HepG2 (cell line): ENCODE data around the gene BICRA. TPM values are rescaled to one million over a fixed set of nuclear protein-coding genes. Genes with fewer than 3 reads are reported as not detected.

ENCODE experiments used
- DR1 ChIP-seq: sonication (generic); formaldehyde crosslinking; IDR thresholded peaks from 2 replicates; pipeline ENCODE4 v1.8.0; 2021; ENCODE audit warnings: mild to moderate bottlenecking, missing genetic modification reagents, inconsistent platforms
- ELF1 ChIP-seq: sonication (generic); formaldehyde crosslinking; IDR thresholded peaks from 2 replicates; pipeline ENCODE4 v1.4.0; 2020; ENCODE audit warnings: missing genetic modification reagents
- FOXC1 ChIP-seq: sonication (generic); formaldehyde crosslinking; IDR thresholded peaks from 2 replicates; pipeline ENCODE4 v1.8.0; 2022; ENCODE audit warnings: mild to moderate bottlenecking, missing genetic modification reagents, borderline replicate concordance
- GABPA ChIP-seq, 2 experiments: IDR thresholded peaks; 2 replicates each; pipeline ENCODE4 v1.6.1; 2011 to 2016; ENCODE audit warnings: low read depth in 2 of 2, low read length in 1 of 2, missing biosample characterization in 1 of 2, missing genetic modification characterization in 1 of 2
- GATA4 ChIP-seq: sonication (generic); IDR thresholded peaks from 2 replicates; pipeline ENCODE4 v1.6.1; 2016; ENCODE audit warnings: antibody characterized with exemption, low read depth, borderline replicate concordance
- HOMEZ ChIP-seq: IDR thresholded peaks from 2 replicates; pipeline ENCODE4 v1.6.1; 2016; ENCODE audit warnings: low read depth
- MTERF4 ChIP-seq: sonication (generic); formaldehyde crosslinking; IDR thresholded peaks from 2 replicates; pipeline ENCODE4 v1.8.0; 2023; ENCODE audit warnings: mild to moderate bottlenecking, missing genetic modification reagents
- PHF5A ChIP-seq: IDR thresholded peaks from one replicate; pipeline ENCODE4 v1.6.1; 2018; ENCODE audit warnings: low read depth, missing genetic modification reagents; ENCODE audit not compliant: unreplicated experiment
- REPIN1 ChIP-seq: sonication (generic); formaldehyde crosslinking; IDR thresholded peaks from 2 replicates; pipeline ENCODE4 v1.8.0; 2022; ENCODE audit warnings: missing genetic modification reagents, low read depth, mild to moderate bottlenecking, borderline replicate concordance
- STAG1 ChIP-seq: sonication (generic); formaldehyde crosslinking; IDR thresholded peaks from 2 replicates; pipeline ENCODE4 v1.4.0; 2020; ENCODE audit warnings: missing genetic modification reagents
- TBX2 ChIP-seq: sonication (generic); formaldehyde crosslinking; IDR thresholded peaks from 2 replicates; pipeline ENCODE4 v1.5.0; 2020; ENCODE audit warnings: missing genetic modification reagents, mild to moderate bottlenecking, borderline replicate concordance
- TGIF2 ChIP-seq: IDR thresholded peaks from 2 replicates; pipeline ENCODE4 v1.6.1; 2016; ENCODE audit warnings: control low read depth, missing compliant biosample characterization
- THAP11 ChIP-seq: IDR thresholded peaks from 2 replicates; pipeline ENCODE4 v1.6.1; 2016; ENCODE audit warnings: missing biosample characterization, missing genetic modification reagents
- ZNF343 ChIP-seq: sonication (generic); formaldehyde crosslinking; IDR thresholded peaks from 2 replicates; pipeline ENCODE4 v1.4.0; 2020; ENCODE audit warnings: mild to moderate bottlenecking, missing genetic modification reagents
- ZNF552 ChIP-seq: sonication (generic); formaldehyde crosslinking; IDR thresholded peaks from 2 replicates; pipeline ENCODE4 v1.9.0; 2022; ENCODE audit warnings: missing genetic modification reagents, mild to moderate bottlenecking, borderline replicate concordance
- ZNF574 ChIP-seq: sonication (generic); formaldehyde crosslinking; IDR thresholded peaks from 2 replicates; pipeline ENCODE4 v1.4.0; 2020; ENCODE audit warnings: missing genetic modification reagents
- ZNF652 ChIP-seq: IDR thresholded peaks from 2 replicates; pipeline ENCODE4 v1.6.1; 2016; ENCODE audit warnings: low read depth, borderline replicate concordance
- ZNF709 ChIP-seq: sonication (generic); formaldehyde crosslinking; IDR thresholded peaks from 2 replicates; pipeline ENCODE4 v1.5.0; 2020; ENCODE audit warnings: mild to moderate bottlenecking, missing genetic modification reagents
- ZNF724P ChIP-seq: sonication (generic); formaldehyde crosslinking; IDR thresholded peaks from 2 replicates; pipeline ENCODE4 v1.8.0; 2022; ENCODE audit warnings: missing genetic modification reagents, borderline replicate concordance
- ZNF747 ChIP-seq: sonication (generic); formaldehyde crosslinking; IDR thresholded peaks from 2 replicates; pipeline ENCODE4 v1.8.1; 2023; ENCODE audit warnings: missing genetic modification reagents, mild to moderate bottlenecking, borderline replicate concordance
- ZNF761 ChIP-seq: sonication (generic); formaldehyde crosslinking; conservative IDR thresholded peaks from 2 replicates; pipeline ENCODE4 v1.4.0; 2020; ENCODE audit warnings: mild to moderate bottlenecking, missing genetic modification reagents
- ZNF776 ChIP-seq: sonication (generic); formaldehyde crosslinking; IDR thresholded peaks from 2 replicates; pipeline ENCODE4 v1.4.0; 2020; ENCODE audit warnings: mild to moderate bottlenecking, missing genetic modification reagents
- ZNF788 ChIP-seq: sonication (generic); formaldehyde crosslinking; IDR thresholded peaks from 2 replicates; pipeline ENCODE4 v1.5.0; 2020; ENCODE audit warnings: mild to moderate bottlenecking, missing genetic modification reagents, borderline replicate concordance
- ZNF816 ChIP-seq: sonication (generic); formaldehyde crosslinking; IDR thresholded peaks from 2 replicates; pipeline ENCODE4 v1.8.0; 2022; ENCODE audit warnings: missing genetic modification reagents, mild to moderate bottlenecking, borderline replicate concordance
- polyA plus RNA-seq, 8 experiments: library from polyadenylated mRNA; depleted of rRNA in 3 of 8; stranded (reverse) in 7 of 8; unstranded in 1 of 8; fragments of >200 nt; fragmentation: Illumina TruSeq in 4 of 8; extraction: Trizol in 4 of 8; gene quantifications; 2 replicates each; pipeline versions ENCODE4 v1.2.1 to v1.2.3, GENCODE V29; 2011 to 2016; ENCODE audit warnings: low read depth in 4 of 8, missing spikeins in 1 of 8, mixed read lengths in 1 of 8; ENCODE audit not compliant: insufficient read depth in 1 of 8
- total RNA-seq, 5 experiments: library from RNA; depleted of rRNA; stranded (reverse); fragments of >200 nt; fragmentation: Illumina TruSeq; extraction: Trizol; gene quantifications; 2 replicates each; pipeline ENCODE4 v1.2.3, GENCODE V29; 2016; ENCODE audit warnings: low read depth in 1 of 5

The BICRA gene
- total and polyA plus RNA-seq, 2 of the 13 experiments (the other 11 are each of a cell fraction or from before 2014, with no cell fraction given), result 0.55 to 0.71 TPM

- no peak for TF ChIP-seq ZNF552 (CRISPR knock-in tag)
- TF ChIP-seq ZNF574 (CRISPR knock-in tag), result 0 out of 2 replicates have a peak, but pooled peaks have one; percentile 55
- peak; percentile 85; the same call in 1 of the 2 replicates for TF ChIP-seq ZNF816 (CRISPR knock-in tag)
- TF ChIP-seq GATA4, result peak; percentile 32; the same call in 1 of the 2 replicates
- no peak for TF ChIP-seq ZNF343 (CRISPR knock-in tag)
- peak; percentile 63; the same call in 1 of the 2 replicates for TF ChIP-seq ZNF747
- no peak for TF ChIP-seq GABPA (IDR thresholded peaks at IDR 0.05; ENCODE audit: low read depth, low read length)
- no peak for TF ChIP-seq GABPA (CRISPR knock-in tag; IDR thresholded peaks at IDR 0.05; ENCODE audit: low read depth)
- TF ChIP-seq FOXC1 (CRISPR knock-in tag), result peak; percentile 81
- TF ChIP-seq MTERF4 (CRISPR knock-in tag), result no peak
- TF ChIP-seq DR1 (CRISPR knock-in tag), result peak; percentile 83
- TF ChIP-seq THAP11 (CRISPR knock-in tag), result peak; percentile 77
- TF ChIP-seq ZNF724P (CRISPR knock-in tag), result peak; percentile 77; the same call in 1 of the 2 replicates
- TF ChIP-seq ELF1, result peak; percentile 40; the same call in 1 of the 2 replicates
- TF ChIP-seq TGIF2 (CRISPR knock-in tag), result peak; percentile 27; the same call in 1 of the 2 replicates
- TF ChIP-seq REPIN1, result peak; percentile 93
- TF ChIP-seq TBX2 (CRISPR knock-in tag), result peak; percentile 85; the same call in 1 of the 2 replicates
- TF ChIP-seq PHF5A (CRISPR knock-in tag), result peak; percentile 33
- TF ChIP-seq ZNF709 (CRISPR knock-in tag), result no peak
- TF ChIP-seq ZNF761 (CRISPR knock-in tag), result no peak
- TF ChIP-seq HOMEZ, result peak; percentile 56; the same call in 1 of the 2 replicates
- no peak; the same call in 1 of the 2 replicates for TF ChIP-seq ZNF776 (CRISPR knock-in tag)
- TF ChIP-seq ZNF652 (CRISPR knock-in tag), result peak; percentile 89
- TF ChIP-seq ZNF788 (CRISPR knock-in tag), result no peak; the same call in 1 of the 2 replicates
- 0 out of 2 replicates have a peak, but pooled peaks have one; percentile 7 for TF ChIP-seq STAG1 (CRISPR knock-in tag)
These were observed 8.4 kb upstream of the BICRA start (continued) for GRCh38 chr19:47600246-47601179.
